Measurements from ENCODE around the gene SDR9C7. TPM values are rescaled to one million over a fixed set of nuclear protein-coding genes. Genes with fewer than 3 reads are reported as not detected.
"Not testable (repeated sequence)": the region's sequence is repeated elsewhere in the genome, so short reads cannot be mapped to it uniquely, and the experiment has no call there.

Gene SDR9C7
- total and polyA plus RNA-seq, 2 experiments from 2014 or later, result not detected

- peaks cover 60% of the 10 kb centered on the region for H3K9me3 Mint-ChIP-seq
- H3K27ac ChIP-seq (ENCODE audit: low read depth); H3K4me1 Mint-ChIP-seq: not testable (repeated sequence)
These were observed 30.9 kb upstream of the SDR9C7 start for GRCh38 chr12:56965124-56965523.

GRCh38 chr12:56963557-56963956 is 29.3 kb upstream of the SDR9C7 start:
- H3K4me3 ChIP-seq; ATAC-seq; DNase-seq (ENCODE audit: low spot score); H3K4me1 Mint-ChIP-seq; H4K20me1 ChIP-seq (replicated peaks; ENCODE audit: insufficient read depth); H3K9me2 ChIP-seq (ENCODE audit: insufficient read depth); H3K4me1 ChIP-seq (ENCODE audit: insufficient read depth); H3K27ac Mint-ChIP-seq; H3K27ac ChIP-seq (ENCODE audit: low read depth); H3K36me3 ChIP-seq (ENCODE audit: insufficient read depth); H2AFZ ChIP-seq; H3K79me2 ChIP-seq (replicated peaks; ENCODE audit: insufficient read depth); H3K4me2 ChIP-seq; H3K4me3 Mint-ChIP-seq; H3F3A ChIP-seq (replicated peaks; ENCODE audit: low read depth); H3K27me3 Mint-ChIP-seq (ENCODE audit: insufficient read depth, low read depth, poor library complexity); H3K27me3 ChIP-seq (ENCODE audit: insufficient read depth): not testable (repeated sequence)
- peaks cover 76% of the 10 kb centered on the region for H3K9me3 Mint-ChIP-seq
- peaks cover 24% of the 10 kb centered on the region; the same call in 2 of the 3 replicates for H3K36me3 Mint-ChIP-seq (ENCODE audit: low read depth)

More at GRCh38 chr12:56965124-56965523, 30.9 kb upstream of the SDR9C7 start:
- not testable (repeated sequence) for DNase-seq (ENCODE audit: low spot score); H3K4me1 ChIP-seq (ENCODE audit: insufficient read depth); H4K20me1 ChIP-seq (replicated peaks; ENCODE audit: insufficient read depth); H3K36me3 ChIP-seq (ENCODE audit: insufficient read depth); H3K79me2 ChIP-seq (replicated peaks; ENCODE audit: insufficient read depth); H3F3A ChIP-seq (replicated peaks; ENCODE audit: low read depth); ATAC-seq; H3K9me2 ChIP-seq (ENCODE audit: insufficient read depth); H2AFZ ChIP-seq; H3K4me3 Mint-ChIP-seq; H3K27ac Mint-ChIP-seq; H3K27me3 ChIP-seq (ENCODE audit: insufficient read depth); H3K4me2 ChIP-seq; H3K4me3 ChIP-seq; H3K27me3 Mint-ChIP-seq (ENCODE audit: insufficient read depth, low read depth, poor library complexity)
- H3K36me3 Mint-ChIP-seq (ENCODE audit: low read depth), result peaks cover 24% of the 10 kb centered on the region; the same call in 1 of the 3 replicates

GRCh38 chr12:56962247-56962646 is 28.0 kb upstream of the SDR9C7 start:
- H3K27me3 ChIP-seq (ENCODE audit: insufficient read depth); H3K27ac Mint-ChIP-seq; H3K4me1 ChIP-seq (ENCODE audit: insufficient read depth); H2AFZ ChIP-seq; H3K27me3 Mint-ChIP-seq (ENCODE audit: insufficient read depth, low read depth, poor library complexity); H3F3A ChIP-seq (replicated peaks; ENCODE audit: low read depth); DNase-seq (ENCODE audit: low spot score); H3K36me3 ChIP-seq (ENCODE audit: insufficient read depth); H3K9me2 ChIP-seq (ENCODE audit: insufficient read depth); H3K4me1 Mint-ChIP-seq; H4K20me1 ChIP-seq (replicated peaks; ENCODE audit: insufficient read depth); H3K27ac ChIP-seq (ENCODE audit: low read depth); H3K4me3 ChIP-seq; H3K4me3 Mint-ChIP-seq; ATAC-seq; H3K79me2 ChIP-seq (replicated peaks; ENCODE audit: insufficient read depth); H3K4me2 ChIP-seq: not testable (repeated sequence)
- Mint-ChIP-seq H3K36me3 (ENCODE audit: low read depth) (peaks cover 30% of the 10 kb centered on the region), H3K9me3 (peaks cover 84% of the 10 kb centered on the region)

- no peak overlapping the region for H3K27ac Mint-ChIP-seq
- Histone ChIP-seq H3K79me2 (replicated peaks; ENCODE audit: insufficient read depth) (no peaks in the 10 kb centered on the region), H3K4me3 (no peak overlapping the region), H4K20me1 (replicated peaks; ENCODE audit: insufficient read depth) (no peaks in the 10 kb centered on the region), H2AFZ (no peak overlapping the region), H3K4me2 (no peak overlapping the region), H3K36me3 (ENCODE audit: insufficient read depth) (no peaks in the 10 kb centered on the region), H3F3A (replicated peaks; ENCODE audit: low read depth) (no peaks in the 10 kb centered on the region), H3K9me2 (ENCODE audit: insufficient read depth) (no peaks in the 10 kb centered on the region), H3K27ac (ENCODE audit: low read depth) (no peak overlapping the region), H3K4me1 (ENCODE audit: insufficient read depth) (no peaks in the 10 kb centered on the region), H3K27me3 (ENCODE audit: insufficient read depth) (no peaks in the 10 kb centered on the region)
- H3K27me3 Mint-ChIP-seq (ENCODE audit: insufficient read depth, low read depth, poor library complexity), result peaks cover 6% of the 10 kb centered on the region
- H3K4me3 Mint-ChIP-seq, result no peak overlapping the region
- peaks cover 71% of the 10 kb centered on the region for H3K9me3 Mint-ChIP-seq
- H3K36me3 Mint-ChIP-seq (ENCODE audit: low read depth), result peaks cover 14% of the 10 kb centered on the region
- H3K4me1 Mint-ChIP-seq, result no peaks in the 10 kb centered on the region
- TF ChIP-seq STAT1 (IDR thresholded peaks at IDR 0.05; ENCODE audit: unreplicated experiment), result no peak
- no peak for ATAC-seq
- DNase-seq (ENCODE audit: low spot score), result no peak
These were observed 24.2 kb upstream of the SDR9C7 start for GRCh38 chr12:56958422-56958821.
